ENCODE measurements around the gene PCOLCE2. TPM values are rescaled to one million over a fixed set of nuclear protein-coding genes. Genes with fewer than 3 reads are reported as not detected.

PCOLCE2 gene
- total RNA-seq, 1 donor from 2014 or later: 32.5 TPM

- Mint-ChIP-seq H3K36me3 (no peaks in the 10 kb centered on the region), H3K4me1 (no peaks in the 10 kb centered on the region), H3K27ac (no peak overlapping the region), H3K27me3 (ENCODE audit: insufficient read depth, low read depth) (no peaks in the 10 kb centered on the region), H3K4me3 (no peak overlapping the region), H3K9me3 (no peaks in the 10 kb centered on the region)
- Histone ChIP-seq H3F3A (ENCODE audit: low read depth) (no peaks in the 10 kb centered on the region), H3K27me3 (no peaks in the 10 kb centered on the region), H3K9ac (no peak overlapping the region), H3K36me3 (no peaks in the 10 kb centered on the region), H2AFZ (replicated peaks) (no peak overlapping the region), H4K20me1 (ENCODE audit: low read depth) (no peaks in the 10 kb centered on the region), H3K9me3 (ENCODE audit: low read depth) (no peaks in the 10 kb centered on the region), H3K4me1 (peaks cover 9% of the 10 kb centered on the region), H3K27ac (no peak overlapping the region), H3K79me2 (ENCODE audit: low read depth) (no peaks in the 10 kb centered on the region), H3K4me3 (no peak overlapping the region), H3K4me2 (no peak overlapping the region)
- peak; percentile 48 for DNase-seq (ENCODE audit: low spot score)
- TF ChIP-seq EZH2 (IDR thresholded peaks at IDR 0.05) (no peak), EZH2phosphoT487 (IDR thresholded peaks at IDR 0.05) (no peak), CTCF (IDR thresholded peaks at IDR 0.05) (peak; percentile 33)
These were observed 21.8 kb downstream of the PCOLCE2 start for GRCh38 chr3:142866841-142867631.

GRCh38 chr3:142863930-142864920 is 24.7 kb downstream of the PCOLCE2 start:
- no peaks in the 10 kb centered on the region for H3K9me3 Mint-ChIP-seq
- peaks cover 3% of the 10 kb centered on the region for H3K27me3 Mint-ChIP-seq (ENCODE audit: insufficient read depth, low read depth)
- Histone ChIP-seq H3K27me3 (no peaks in the 10 kb centered on the region), H3K4me3 (no peak overlapping the region), H3F3A (ENCODE audit: low read depth) (no peaks in the 10 kb centered on the region), H3K79me2 (ENCODE audit: low read depth) (no peaks in the 10 kb centered on the region), H3K9ac (no peak overlapping the region), H3K4me2 (no peak overlapping the region), H3K4me1 (peaks cover 17% of the 10 kb centered on the region), H3K27ac (no peak overlapping the region), H3K36me3 (no peaks in the 10 kb centered on the region), H3K9me3 (ENCODE audit: low read depth) (no peaks in the 10 kb centered on the region), H4K20me1 (ENCODE audit: low read depth) (no peaks in the 10 kb centered on the region), H2AFZ (replicated peaks) (no peak overlapping the region)
- H3K36me3 Mint-ChIP-seq: no peaks in the 10 kb centered on the region
- no peak overlapping the region for H3K4me3 Mint-ChIP-seq
- no peak overlapping the region for H3K27ac Mint-ChIP-seq
- TF ChIP-seq CTCF (IDR thresholded peaks at IDR 0.05) (no peak), EZH2phosphoT487 (IDR thresholded peaks at IDR 0.05) (no peak), EZH2 (IDR thresholded peaks at IDR 0.05) (no peak)
- H3K4me1 Mint-ChIP-seq: no peaks in the 10 kb centered on the region
- DNase-seq (ENCODE audit: low spot score): no peak

- Histone ChIP-seq H3K27ac (no peak overlapping the region), H3F3A (ENCODE audit: low read depth) (no peaks in the 10 kb centered on the region), H3K4me1 (peaks cover 17% of the 10 kb centered on the region), H3K9me3 (ENCODE audit: low read depth) (no peaks in the 10 kb centered on the region), H3K79me2 (ENCODE audit: low read depth) (no peaks in the 10 kb centered on the region), H3K4me3 (no peak overlapping the region), H3K27me3 (no peaks in the 10 kb centered on the region), H2AFZ (replicated peaks) (peak overlapping the region; percentile 64), H4K20me1 (ENCODE audit: low read depth) (no peaks in the 10 kb centered on the region), H3K36me3 (no peaks in the 10 kb centered on the region), H3K9ac (no peak overlapping the region), H3K4me2 (peak overlapping the region; percentile 27)
- H3K27me3 Mint-ChIP-seq (ENCODE audit: insufficient read depth, low read depth): peaks cover 3% of the 10 kb centered on the region
- no peaks in the 10 kb centered on the region for H3K9me3 Mint-ChIP-seq
- no peak overlapping the region for H3K27ac Mint-ChIP-seq
- no peaks in the 10 kb centered on the region for H3K36me3 Mint-ChIP-seq
- H3K4me1 Mint-ChIP-seq: no peaks in the 10 kb centered on the region
- no peak for TF ChIP-seq EZH2 (IDR thresholded peaks at IDR 0.05)
- TF ChIP-seq CTCF (IDR thresholded peaks at IDR 0.05): no peak
- TF ChIP-seq EZH2phosphoT487 (IDR thresholded peaks at IDR 0.05): no peak
- H3K4me3 Mint-ChIP-seq: no peak overlapping the region
- DNase-seq (ENCODE audit: low spot score): peak; percentile 15
These were observed 25.7 kb downstream of the PCOLCE2 start for GRCh38 chr3:142863010-142863817.
